NCI-H1930 (cell line): ENCODE data around the gene CLEC3B.
"Not testable (repeated sequence)": the region's sequence is repeated elsewhere in the genome, so short reads cannot be mapped to it uniquely, and the experiment has no call there.

Experiments used
- DNase-seq, 2 experiments: peaks; one replicate each; lab custom pipeline; 2025; lab: John Stamatoyannopoulos, UW

Gene CLEC3B

GRCh38 chr3:45066109-45066801, 40.2 kb downstream of the CLEC3B start:
- no peak for DNase-seq

- DNase-seq: no peak
Observed at GRCh38 chr3:45067486-45067885, 41.4 kb downstream of the CLEC3B start.

GRCh38 chr3:45067941-45068340, 41.8 kb downstream of the CLEC3B start:
- no peak for DNase-seq

GRCh38 chr3:45071075-45071474, 45.0 kb downstream of the CLEC3B start:
- DNase-seq: no peak

- DNase-seq: no peak
Observed at GRCh38 chr3:45075821-45076625, 49.9 kb downstream of the CLEC3B start.

GRCh38 chr3:45078256-45078655, 52.2 kb downstream of the CLEC3B start:
- not testable (repeated sequence) for DNase-seq

GRCh38 chr3:45078910-45079522, 52.9 kb downstream of the CLEC3B start:
- no peak for DNase-seq

GRCh38 chr3:45079715-45080114, 53.6 kb downstream of the CLEC3B start:
- DNase-seq: no peak

GRCh38 chr3:45080824-45081223, 54.7 kb downstream of the CLEC3B start:
- DNase-seq: no peak

GRCh38 chr3:45081506-45082141, 55.5 kb downstream of the CLEC3B start:
- DNase-seq: no peak

- DNase-seq: no peak
Observed at GRCh38 chr3:45082142-45082538, 56.0 kb downstream of the CLEC3B start.

GRCh38 chr3:45083023-45083422, 56.9 kb downstream of the CLEC3B start:
- DNase-seq: no peak

GRCh38 chr3:45084361-45084760, 58.3 kb downstream of the CLEC3B start:
- DNase-seq: no peak

GRCh38 chr3:45084820-45085816, 59.0 kb downstream of the CLEC3B start:
- no peak for DNase-seq
